Measurements from ENCODE around the gene CPA5. TPM values are rescaled to one million over a fixed set of nuclear protein-coding genes. Genes with fewer than 3 reads are reported as not detected.

CPA5 gene
- polyA plus RNA-seq, 1 of the 3 experiments (the other 2 are of a cell fraction): 1.3 TPM

GRCh38 chr7:130410868-130411541 is 66.4 kb downstream of the CPA5 start:
- DNase-seq: no peak
- Histone ChIP-seq H3K27me3 (ENCODE audit: insufficient read depth) (no peaks in the 10 kb centered on the region), H3K4me1 (ENCODE audit: control insufficient read depth in 1 of 2, insufficient read depth in 2 of 2, low read depth in 1 of 2, low read length in 1 of 2) (peaks cover 8 to 24% of the 10 kb centered on the region in 2 experiments; a peak in 3 of 4 replicates), H3K27ac (ENCODE audit: low read depth in 2 of 2, low read length in 1 of 2) (peak overlapping the region in 1 of 2 experiments; percentile 50; a peak in 2 of 4 replicates), H3F3A (replicated peaks; ENCODE audit: insufficient read depth) (no peaks in the 10 kb centered on the region), H3K36me3 (replicated peaks in 1 of 2; ENCODE audit: control insufficient read depth in 1 of 2, insufficient read depth in 2 of 2, low read length in 1 of 2) (peaks cover under 1 to 5% of the 10 kb centered on the region in 2 experiments), H3K9me2 (no peaks in the 10 kb centered on the region), H3K79me2 (ENCODE audit: insufficient read depth) (no peaks in the 10 kb centered on the region), H3K9ac (no peak overlapping the region), H2AFZ (ENCODE audit: low read depth) (no peak overlapping the region), H3K9me3 (no peaks in the 10 kb centered on the region), H4K20me1 (ENCODE audit: insufficient read depth) (no peaks in the 10 kb centered on the region), H3K4me3 (ENCODE audit: low read depth in 2 of 2, low read length in 1 of 2) (no peak overlapping the region), H3K4me2 (no peak overlapping the region)
- CTCF ChIA-PET: interaction anchor here (1.0 to 1.4 kb wide), 3 partner anchors 11 to 133 kb away, joined by 4 read pairs; no protein-coding TSS in a partner anchor
- POLR2A ChIA-PET: no interaction called here
- TF ChIP-seq TCF12 (IDR thresholded peaks at IDR 0.05): no peak
- no peak for TF ChIP-seq MEF2A (IDR thresholded peaks at IDR 0.05; ENCODE audit: borderline replicate concordance, low read depth)
- TF ChIP-seq GABPA (IDR thresholded peaks at IDR 0.05; ENCODE audit: low read depth): no peak
- no peak for TF ChIP-seq REST (IDR thresholded peaks at IDR 0.05; ENCODE audit: low read depth, low read length)
- TF ChIP-seq RXRA (IDR thresholded peaks at IDR 0.05; ENCODE audit: borderline replicate concordance, low read depth): no peak
- no peak for TF ChIP-seq FOSL2 (IDR thresholded peaks at IDR 0.05; ENCODE audit: borderline replicate concordance, low read depth)
- TF ChIP-seq, protein P1, sequence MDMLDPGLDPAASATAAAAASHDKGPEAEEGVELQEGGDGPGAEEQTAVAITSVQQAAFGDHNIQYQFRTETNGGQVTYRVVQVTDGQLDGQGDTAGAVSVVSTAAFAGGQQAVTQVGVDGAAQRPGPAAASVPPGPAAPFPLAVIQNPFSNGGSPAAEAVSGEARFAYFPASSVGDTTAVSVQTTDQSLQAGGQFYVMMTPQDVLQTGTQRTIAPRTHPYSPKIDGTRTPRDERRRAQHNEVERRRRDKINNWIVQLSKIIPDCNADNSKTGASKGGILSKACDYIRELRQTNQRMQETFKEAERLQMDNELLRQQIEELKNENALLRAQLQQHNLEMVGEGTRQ (IDR thresholded peaks at IDR 0.05; ENCODE audit: borderline replicate concordance, low read depth, low read length): no peak
- no peak for TF ChIP-seq FOXJ3 (CRISPR knock-in tag; IDR thresholded peaks at IDR 0.05)
- TF ChIP-seq GATA2 (CRISPR knock-in tag; IDR thresholded peaks at IDR 0.05): no peak
- TF ChIP-seq CHD2 (IDR thresholded peaks at IDR 0.05; ENCODE audit: low read length, partially characterized antibody): no peak
- no peak for TF ChIP-seq USF1 (IDR thresholded peaks at IDR 0.05; ENCODE audit: borderline replicate concordance, low read depth)
- TF ChIP-seq, protein P2, sequence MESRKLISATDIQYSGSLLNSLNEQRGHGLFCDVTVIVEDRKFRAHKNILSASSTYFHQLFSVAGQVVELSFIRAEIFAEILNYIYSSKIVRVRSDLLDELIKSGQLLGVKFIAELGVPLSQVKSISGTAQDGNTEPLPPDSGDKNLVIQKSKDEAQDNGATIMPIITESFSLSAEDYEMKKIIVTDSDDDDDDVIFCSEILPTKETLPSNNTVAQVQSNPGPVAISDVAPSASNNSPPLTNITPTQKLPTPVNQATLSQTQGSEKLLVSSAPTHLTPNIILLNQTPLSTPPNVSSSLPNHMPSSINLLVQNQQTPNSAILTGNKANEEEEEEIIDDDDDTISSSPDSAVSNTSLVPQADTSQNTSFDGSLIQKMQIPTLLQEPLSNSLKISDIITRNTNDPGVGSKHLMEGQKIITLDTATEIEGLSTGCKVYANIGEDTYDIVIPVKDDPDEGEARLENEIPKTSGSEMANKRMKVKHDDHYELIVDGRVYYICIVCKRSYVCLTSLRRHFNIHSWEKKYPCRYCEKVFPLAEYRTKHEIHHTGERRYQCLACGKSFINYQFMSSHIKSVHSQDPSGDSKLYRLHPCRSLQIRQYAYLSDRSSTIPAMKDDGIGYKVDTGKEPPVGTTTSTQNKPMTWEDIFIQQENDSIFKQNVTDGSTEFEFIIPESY (IDR thresholded peaks at IDR 0.05; ENCODE audit: borderline replicate concordance, low read depth): no peak
- no peak for TF ChIP-seq NRF1 (IDR thresholded peaks at IDR 0.05; ENCODE audit: low read depth, low read length)
- no peak for TF ChIP-seq SIN3A (IDR thresholded peaks at IDR 0.05; ENCODE audit: borderline replicate concordance, low read depth, low read length)
- no peak for TF ChIP-seq SMC3 (IDR thresholded peaks at IDR 0.05; ENCODE audit: low read depth, low read length)
- no peak for TF ChIP-seq IRF3 (IDR thresholded peaks at IDR 0.05; ENCODE audit: low read depth, low read length)
- no peak for TF ChIP-seq YY1 (IDR thresholded peaks at IDR 0.05; ENCODE audit: low read depth)
- TF ChIP-seq POLR2AphosphoS5 (IDR thresholded peaks at IDR 0.05; ENCODE audit: low read depth, low read length): no peak
- TF ChIP-seq MAX (IDR thresholded peaks at IDR 0.05; ENCODE audit: low read depth): no peak
- TF ChIP-seq TEAD4 (IDR thresholded peaks at IDR 0.05; ENCODE audit: borderline replicate concordance, insufficient read depth): no peak
- 93% methylated on average over 4 of the region's 4 CpGs for WGBS (ENCODE audit: low lambda C conversion rate)

All from SK-N-SH (cell line).